Ovary (tissue), 3 donors: ENCODE results near the gene RASA4B.
"Not testable (repeated sequence)": the region's sequence is repeated elsewhere in the genome, so short reads cannot be mapped to it uniquely, and the experiment has no call there.

ENCODE experiments used
- CTCF ChIP-seq, 3 donors: fragments of 450-650 bp in 2 of 3; fragments of 200-600 bp in 1 of 3; IDR thresholded peaks; one replicate each; pipeline versions ENCODE4 v1.5.1 to v1.8.0; 2016 to 2022; ENCODE audit warnings: antibody characterized with exemption in 3 of 3, mild to moderate bottlenecking in 1 of 3
- POLR2A ChIP-seq: fragments of 450-650 bp; IDR thresholded peaks from one replicate; pipeline ENCODE4 v1.6.1; 2017; ENCODE audit warnings: antibody characterized with exemption, mild to moderate bottlenecking, moderate library complexity
- donor health status: DM: no; HTN: no; CAD: no.

- TF ChIP-seq CTCF (IDR thresholded peaks at IDR 0.05); POLR2A: not testable (repeated sequence)
Measured at GRCh38 chr7:102546353-102546752, 28.8 kb upstream of the RASA4B start.
